SK-N-SH (cell line): ENCODE data around the gene ADCY10. TPM values are rescaled to one million over a fixed set of nuclear protein-coding genes. Genes with fewer than 3 reads are reported as not detected.

Source experiments
- CTCF ChIA-PET: fragments of 300-600, 350-600 bp; formaldehyde crosslinking; extraction: SDS; loops from one replicate; lab custom pipeline; 2021; lab: Yijun Ruan, JAX
- POLR2A ChIA-PET: fragments of 350-600 bp; sonication (Branson Sonifier 250); formaldehyde crosslinking; extraction: SDS; loops from one replicate; lab custom pipeline; 2020; ENCODE audit warnings: antibody characterized with exemption, inconsistent platforms; lab: Yijun Ruan, JAX
- DNase-seq: peaks from one replicate; pipeline ENCODE4 v3.0.0; 2012
- H2AFZ ChIP-seq: fragments of 200-600 bp; sonication (generic); 2 replicates; pipeline ENCODE4 v1.8.1; 2016; ENCODE audit warnings: antibody characterized with exemption, mild to moderate bottlenecking, low read depth
- H3F3A ChIP-seq: fragments of 200-600 bp; sonication (generic); replicated peaks from 2 replicates; pipeline ENCODE3; 2016; ENCODE audit warnings: antibody characterized with exemption, mild to moderate bottlenecking; ENCODE audit not compliant: insufficient read depth
- H3K27ac ChIP-seq, 2 experiments: fragments of 200-500 bp in 1 of 2; fragments of 200-600 bp in 1 of 2; sonication (Bioruptor generic) in 1 of 2; sonication (generic), shearing (Covaris generic) in 1 of 2; 2 replicates each; pipeline versions ENCODE4 v1.5.1 to v1.6.1; 2014 to 2016; ENCODE audit warnings: low read depth in 2 of 2, inconsistent platforms in 1 of 2, low read length in 1 of 2, mild to moderate bottlenecking in 1 of 2, mixed read lengths in 1 of 2
- H3K27me3 ChIP-seq: fragments of 200-600 bp; sonication (generic), shearing (Covaris generic); 2 replicates; pipeline ENCODE4 v1.6.1; 2016; ENCODE audit warnings: mixed run types; ENCODE audit not compliant: insufficient read depth
- H3K36me3 ChIP-seq, 2 experiments: fragments of 200-500 bp in 1 of 2; fragments of 200-600 bp in 1 of 2; sonication (Bioruptor generic) in 1 of 2; sonication (generic) in 1 of 2; replicated peaks in 1 of 2; 2 replicates each; pipeline versions ENCODE3 to v1.5.1; 2014 to 2016; ENCODE audit warnings: low read length in 1 of 2, mild to moderate bottlenecking in 1 of 2; ENCODE audit not compliant: insufficient read depth in 2 of 2, control insufficient read depth in 1 of 2
- H3K4me1 ChIP-seq, 2 experiments: fragments of 200-500 bp in 1 of 2; fragments of 200-600 bp in 1 of 2; sonication (Bioruptor generic) in 1 of 2; sonication (generic), shearing (Covaris generic) in 1 of 2; 2 replicates each; pipeline versions ENCODE4 v1.5.1 to v1.6.1; 2014 to 2016; ENCODE audit warnings: low read depth in 1 of 2, low read length in 1 of 2, mixed run types in 1 of 2; ENCODE audit not compliant: insufficient read depth in 2 of 2, control insufficient read depth in 1 of 2
- H3K4me2 ChIP-seq: fragments of 200-600 bp; sonication (generic), shearing (Covaris generic); 2 replicates; pipeline ENCODE4 v1.6.1; 2017; ENCODE audit warnings: mixed run types
- H3K4me3 ChIP-seq, 2 experiments: fragments of 200-500 bp in 1 of 2; fragments of 200-600 bp in 1 of 2; sonication (Bioruptor generic) in 1 of 2; sonication (generic), shearing (Covaris generic) in 1 of 2; 2 replicates each; pipeline versions ENCODE4 v1.5.1 to v1.8.1; 2014 to 2016; ENCODE audit warnings: low read depth in 2 of 2, inconsistent platforms in 1 of 2, low read length in 1 of 2, mild to moderate bottlenecking in 1 of 2, mixed read lengths in 1 of 2, moderate library complexity in 1 of 2
- H3K79me2 ChIP-seq: fragments of 200-600 bp; sonication (generic); 2 replicates; pipeline ENCODE4 v1.8.1; 2017; ENCODE audit warnings: mild to moderate bottlenecking; ENCODE audit not compliant: insufficient read depth
- H3K9ac ChIP-seq: fragments of 200-600 bp; sonication (generic); 2 replicates; pipeline ENCODE4 v1.6.1; 2017; ENCODE audit warnings: mixed run types
- H3K9me2 ChIP-seq: fragments of 200-600 bp; sonication (generic); 2 replicates; pipeline ENCODE4 v1.6.1; 2017; ENCODE audit warnings: mixed run types
- H3K9me3 ChIP-seq: fragments of 200-600 bp; sonication (generic); 2 replicates; pipeline ENCODE4 v1.6.1; 2017; ENCODE audit warnings: mixed run types, mild to moderate bottlenecking, moderate library complexity
- H4K20me1 ChIP-seq: fragments of 200-600 bp; sonication (generic); 2 replicates; pipeline ENCODE4 v1.6.1; 2017; ENCODE audit warnings: mild to moderate bottlenecking, mixed run types; ENCODE audit not compliant: insufficient read depth
- CHD2 ChIP-seq: fragments of 150-350 bp; IDR thresholded peaks from 2 replicates; pipeline ENCODE4 v1.6.1; 2018; ENCODE audit warnings: low read length; ENCODE audit not compliant: partially characterized antibody
- EP300 ChIP-seq, 2 experiments: IDR thresholded peaks; 2 replicates each; pipeline versions ENCODE4 v1.4.0 to v1.6.1; 2012; ENCODE audit warnings: borderline replicate concordance in 1 of 2, low read depth in 1 of 2, low read length in 1 of 2
- FOSL2 ChIP-seq: IDR thresholded peaks from 2 replicates; pipeline ENCODE4 v1.4.0; 2012; ENCODE audit warnings: low read depth, mild to moderate bottlenecking, moderate library complexity, borderline replicate concordance
- FOXJ3 ChIP-seq: sonication (generic); formaldehyde crosslinking; IDR thresholded peaks from 2 replicates; pipeline ENCODE4 v1.5.1; 2020; ENCODE audit warnings: mild to moderate bottlenecking, missing genetic modification reagents
- GABPA ChIP-seq: IDR thresholded peaks from 2 replicates; pipeline ENCODE4 v1.4.0; 2012; ENCODE audit warnings: low read depth, mild to moderate bottlenecking
- GATA2 ChIP-seq: sonication (generic); formaldehyde crosslinking; IDR thresholded peaks from 2 replicates; pipeline ENCODE4 v1.5.0; 2020; ENCODE audit warnings: mild to moderate bottlenecking, missing genetic modification reagents
- JUND ChIP-seq: IDR thresholded peaks from 2 replicates; pipeline ENCODE4 v1.4.0; 2012
- PBX3 ChIP-seq: IDR thresholded peaks from 2 replicates; pipeline ENCODE4; 2012
- POLR2AphosphoS5 ChIP-seq: IDR thresholded peaks from 2 replicates; pipeline ENCODE4 v1.6.1; 2012; ENCODE audit warnings: low read depth, low read length
- RAD21 ChIP-seq: IDR thresholded peaks from 2 replicates; pipeline ENCODE4 v1.6.1; 2012; ENCODE audit warnings: mild to moderate bottlenecking, low read length
- TCF12 ChIP-seq: IDR thresholded peaks from 2 replicates; pipeline ENCODE4 v1.4.0; 2012
- TEAD4 ChIP-seq: IDR thresholded peaks from 2 replicates; pipeline ENCODE4 v1.4.0; 2012; ENCODE audit warnings: mild to moderate bottlenecking, borderline replicate concordance; ENCODE audit not compliant: insufficient read depth
- USF2 ChIP-seq: fragments of 150-350 bp; IDR thresholded peaks from 2 replicates; pipeline ENCODE4 v1.6.1; 2017; ENCODE audit warnings: antibody characterized with exemption, low read length, low read depth, borderline replicate concordance
- YY1 ChIP-seq: IDR thresholded peaks from 2 replicates; pipeline ENCODE4 v1.4.0; 2012; ENCODE audit warnings: low read depth, mild to moderate bottlenecking
- WGBS: methylation state at CpG from one replicate; pipeline ENCODE4 v1.1.6; 2017; ENCODE audit warnings: low lambda C conversion rate; 5-methylcytosine and 5-hydroxymethylcytosine counted together
- polyA plus RNA-seq, 3 experiments: library from polyadenylated mRNA; depleted of rRNA; stranded (reverse); fragments of >200 nt; gene quantifications; 2 replicates each; pipeline ENCODE4 v1.2.3, GENCODE V29; 2012
- TF ChIP-seq, protein P1 (sequence below): IDR thresholded peaks from 2 replicates; pipeline ENCODE4 v1.4.0; 2012; ENCODE audit warnings: low read depth, borderline replicate concordance
- TF ChIP-seq, protein P2 (sequence below): IDR thresholded peaks from 2 replicates; pipeline ENCODE4 v1.4.0; 2012; ENCODE audit warnings: low read depth

ADCY10 gene
- polyA plus RNA-seq, 1 of the 3 experiments (the other 2 are of a cell fraction): 0.10 TPM

GRCh38 chr1:167795810-167796740 lies 117.9 kb downstream of the ADCY10 start:
- Histone ChIP-seq H3K27me3 (no peaks in the 10 kb centered on the region), H3K27ac (peak overlapping the region in 1 of 2 experiments; percentile 62; a peak in 2 of 4 replicates), H3K4me2 (no peak overlapping the region), H3F3A (peaks cover 22% of the 10 kb centered on the region), H3K4me3 (no peak overlapping the region), H2AFZ (no peak overlapping the region), H3K79me2 (no peaks in the 10 kb centered on the region), H3K9me2 (no peaks in the 10 kb centered on the region), H3K9me3 (no peaks in the 10 kb centered on the region), H4K20me1 (no peaks in the 10 kb centered on the region)
- ChIA-PET CTCF (interaction anchor here (0.9 to 1.5 kb wide), 2 partner anchors 81 to 286 kb away, joined by 3 to 4 read pairs; no protein-coding TSS in a partner anchor), POLR2A (interaction anchor here (0.6 kb wide), 1 partner anchor 79 kb away, joined by 3 read pairs; no protein-coding TSS in a partner anchor)
- 87% methylated on average over 10 of the region's 10 CpGs for WGBS
- DNase-seq: no peak
- TF ChIP-seq YY1 (no peak), POLR2AphosphoS5 (no peak), FOXJ3 (CRISPR knock-in tag) (no peak), GATA2 (CRISPR knock-in tag) (no peak), TEAD4 (no peak), GABPA (no peak), CHD2 (no peak), PBX3 (no peak)
- TF ChIP-seq, all 33 proteins: peak for 0
- peaks cover 2 to 5% of the 10 kb centered on the region in 2 experiments for H3K36me3 ChIP-seq
- peaks cover 0 to 7% of the 10 kb centered on the region in 2 experiments; a peak in 2 of 4 replicates for H3K4me1 ChIP-seq
- no peak overlapping the region for H3K9ac ChIP-seq

DNA sequence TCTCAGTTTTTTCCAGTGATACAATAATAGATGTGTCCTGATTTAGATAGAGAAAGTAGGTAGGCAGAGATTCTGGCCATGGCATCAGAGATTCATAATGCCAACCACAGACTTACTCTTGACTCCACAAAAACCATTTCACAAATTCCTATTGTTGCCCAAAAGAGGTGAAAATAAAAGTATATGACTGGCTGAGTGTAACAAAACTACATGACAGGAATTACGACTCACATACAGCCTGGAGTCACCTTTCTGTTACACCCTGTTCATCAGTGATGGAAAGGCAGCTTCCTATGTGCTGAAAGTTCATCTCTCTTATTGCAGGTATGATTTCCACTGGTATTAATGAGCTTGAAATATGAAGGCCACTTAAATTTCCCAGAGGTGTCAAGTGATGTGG lies 119.9 kb downstream of the ADCY10 start:
- Histone ChIP-seq H3K36me3 (peaks cover 12 to 23% of the 10 kb centered on the region in 2 experiments), H4K20me1 (no peaks in the 10 kb centered on the region), H3K27ac (no peak overlapping the region)
- TF ChIP-seq GABPA (no peak), TCF12 (no peak), USF2 (no peak), POLR2AphosphoS5 (no peak), RAD21 (no peak), JUND (no peak), EP300 (IDR thresholded peaks at IDR 0.05; ENCODE audit: borderline replicate concordance in 1 of 2, low read depth in 1 of 2, low read length in 1 of 2) (no peak), FOSL2 (no peak), GATA2 (CRISPR knock-in tag) (no peak)
- TF ChIP-seq, protein P1, sequence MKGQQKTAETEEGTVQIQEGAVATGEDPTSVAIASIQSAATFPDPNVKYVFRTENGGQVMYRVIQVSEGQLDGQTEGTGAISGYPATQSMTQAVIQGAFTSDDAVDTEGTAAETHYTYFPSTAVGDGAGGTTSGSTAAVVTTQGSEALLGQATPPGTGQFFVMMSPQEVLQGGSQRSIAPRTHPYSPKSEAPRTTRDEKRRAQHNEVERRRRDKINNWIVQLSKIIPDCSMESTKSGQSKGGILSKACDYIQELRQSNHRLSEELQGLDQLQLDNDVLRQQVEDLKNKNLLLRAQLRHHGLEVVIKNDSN: no peak
- TF ChIP-seq, protein P2, sequence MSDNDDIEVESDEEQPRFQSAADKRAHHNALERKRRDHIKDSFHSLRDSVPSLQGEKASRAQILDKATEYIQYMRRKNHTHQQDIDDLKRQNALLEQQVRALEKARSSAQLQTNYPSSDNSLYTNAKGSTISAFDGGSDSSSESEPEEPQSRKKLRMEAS: no peak
- TF ChIP-seq, all 33 proteins: peak for 0
- POLR2A ChIA-PET: no interaction called here
- H3K4me3 ChIP-seq: no peak overlapping the region
- H3F3A ChIP-seq: peaks cover 22% of the 10 kb centered on the region
- no peak overlapping the region for H2AFZ ChIP-seq
- H3K9me2 ChIP-seq: no peaks in the 10 kb centered on the region
- 88% methylated on average over 1 of the region's 1 CpG for WGBS
- CTCF ChIA-PET: no interaction called here
- H3K4me1 ChIP-seq: peaks cover 0 to 11% of the 10 kb centered on the region in 2 experiments; a peak in 2 of 4 replicates
- H3K4me2 ChIP-seq: no peak overlapping the region
- no peaks in the 10 kb centered on the region for H3K27me3 ChIP-seq
- no peak overlapping the region for H3K9ac ChIP-seq
- no peaks in the 10 kb centered on the region for H3K79me2 ChIP-seq
- DNase-seq: no peak
- no peaks in the 10 kb centered on the region for H3K9me3 ChIP-seq
